ENCODE measurements around the gene TRRAP.

GRCh38 chr7:99008181-99008631 is 129.9 kb downstream of the TRRAP start:
- no peak for TF ChIP-seq POLR2A (IDR thresholded peaks at IDR 0.05)
- no peak for TF ChIP-seq CTCF (IDR thresholded peaks at IDR 0.05)
